Tibial nerve (tissue), 4 donors: ENCODE measurements around the gene COX7B.

Experiments
- EP300 ChIP-seq, 2 donors: sonication (generic); formaldehyde crosslinking; IDR thresholded peaks; one replicate each; pipeline ENCODE4 v1.6.1; 2017; ENCODE audit warnings: antibody characterized with exemption in 2 of 2, mild to moderate bottlenecking in 1 of 2
- TF ChIP-seq, protein P1 (sequence below), 5 experiments: fragments of 200-600 bp in 3 of 5; fragments of 450-650 bp in 2 of 5; sonication (generic) in 3 of 5; IDR thresholded peaks; one replicate each; pipeline ENCODE4 v1.5.1; 2016 to 2019; ENCODE audit warnings: antibody characterized with exemption in 5 of 5, mild to moderate bottlenecking in 3 of 5, moderate library complexity in 2 of 5

DNA sequence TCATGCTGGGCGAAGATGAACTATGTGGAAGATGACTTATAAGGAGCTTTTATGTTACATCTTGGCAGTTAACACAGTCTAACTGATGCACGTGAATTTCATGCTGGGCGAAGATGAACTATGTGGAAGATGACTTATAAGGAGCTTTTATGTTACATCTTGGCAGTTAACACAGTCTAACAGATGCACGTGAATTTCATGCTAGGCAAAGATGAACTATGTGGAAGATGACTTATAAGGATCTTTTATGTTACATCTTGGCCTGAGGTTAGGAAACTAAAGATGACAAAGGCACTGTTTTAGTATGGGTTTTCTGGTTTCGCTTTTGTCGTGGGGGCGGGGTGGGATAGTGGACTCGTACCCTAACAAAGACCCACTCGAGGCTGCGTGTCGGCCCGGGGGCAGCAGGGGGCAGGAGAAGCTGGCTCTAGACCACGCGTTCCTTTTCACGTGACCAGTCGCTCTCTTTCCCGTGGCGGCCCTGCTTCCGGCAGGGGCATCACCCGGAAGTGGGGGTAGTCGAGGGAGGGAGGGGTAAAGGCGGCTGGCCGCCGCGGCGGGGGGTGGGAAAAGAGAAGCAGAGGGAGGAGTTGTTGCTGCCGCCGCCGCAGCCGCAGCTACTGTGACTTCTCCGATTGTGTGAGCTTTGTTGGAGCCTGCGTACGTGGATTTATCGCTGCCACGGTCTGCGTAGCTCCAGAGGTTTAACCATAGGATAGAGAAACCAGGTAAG lies 11.0 kb downstream of the COX7B start, which contains the start of gene ATP7A:
- TF ChIP-seq, protein P1, sequence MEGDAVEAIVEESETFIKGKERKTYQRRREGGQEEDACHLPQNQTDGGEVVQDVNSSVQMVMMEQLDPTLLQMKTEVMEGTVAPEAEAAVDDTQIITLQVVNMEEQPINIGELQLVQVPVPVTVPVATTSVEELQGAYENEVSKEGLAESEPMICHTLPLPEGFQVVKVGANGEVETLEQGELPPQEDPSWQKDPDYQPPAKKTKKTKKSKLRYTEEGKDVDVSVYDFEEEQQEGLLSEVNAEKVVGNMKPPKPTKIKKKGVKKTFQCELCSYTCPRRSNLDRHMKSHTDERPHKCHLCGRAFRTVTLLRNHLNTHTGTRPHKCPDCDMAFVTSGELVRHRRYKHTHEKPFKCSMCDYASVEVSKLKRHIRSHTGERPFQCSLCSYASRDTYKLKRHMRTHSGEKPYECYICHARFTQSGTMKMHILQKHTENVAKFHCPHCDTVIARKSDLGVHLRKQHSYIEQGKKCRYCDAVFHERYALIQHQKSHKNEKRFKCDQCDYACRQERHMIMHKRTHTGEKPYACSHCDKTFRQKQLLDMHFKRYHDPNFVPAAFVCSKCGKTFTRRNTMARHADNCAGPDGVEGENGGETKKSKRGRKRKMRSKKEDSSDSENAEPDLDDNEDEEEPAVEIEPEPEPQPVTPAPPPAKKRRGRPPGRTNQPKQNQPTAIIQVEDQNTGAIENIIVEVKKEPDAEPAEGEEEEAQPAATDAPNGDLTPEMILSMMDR (IDR thresholded peaks at IDR 0.05): peak; percentile 40 to 63 (median 47)
- peak in 1 of 2 donors; percentile 62 for TF ChIP-seq EP300 (IDR thresholded peaks at IDR 0.05)
